ENCODE measurements around the gene GAB3. TPM values are rescaled to one million over a fixed set of nuclear protein-coding genes. Genes with fewer than 3 reads are reported as not detected.

The GAB3 gene
- total and polyA plus RNA-seq, 2 experiments from 2014 or later = 0.89 to 1.8 TPM

DNA sequence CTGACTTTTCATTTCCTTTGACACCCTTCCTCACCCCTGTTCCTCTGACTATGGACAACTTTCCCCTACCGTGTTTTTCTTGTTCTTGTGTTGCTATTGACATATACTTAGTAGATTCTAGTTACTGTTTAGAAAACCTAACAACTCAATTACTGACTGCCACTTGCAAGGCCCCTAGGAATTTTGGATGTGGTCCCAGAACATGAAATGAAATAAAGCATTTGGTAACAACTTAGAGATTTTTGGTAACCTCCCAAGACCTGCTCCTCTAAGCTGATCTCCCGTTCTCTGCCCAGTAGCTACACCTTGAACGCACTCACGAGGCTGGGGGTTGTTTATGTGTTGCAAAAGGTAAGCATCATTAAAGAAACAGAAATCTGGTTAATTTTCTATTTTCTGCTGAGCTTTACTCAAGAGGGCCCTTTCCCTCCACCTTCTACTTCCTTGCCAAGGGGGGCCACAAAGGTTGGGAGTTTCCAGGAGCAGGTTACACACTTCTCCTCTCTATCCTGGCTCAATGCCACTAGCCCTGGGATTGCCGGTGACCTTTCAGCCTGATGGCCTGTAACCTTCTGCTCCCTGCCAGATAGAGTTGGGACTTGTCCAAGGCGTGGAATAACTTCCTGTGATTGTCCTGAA is 20.5 kb downstream of the GAB3 start:
- H3K4me1 ChIP-seq (ENCODE audit: insufficient read depth) = no peaks in the 10 kb centered on the region
- no peak overlapping the region for H2AFZ ChIP-seq
- H3K4me3 Mint-ChIP-seq = no peak overlapping the region
- H3K27ac ChIP-seq (ENCODE audit: low read depth) = no peak overlapping the region
- H3K79me2 ChIP-seq (replicated peaks; ENCODE audit: insufficient read depth) = no peaks in the 10 kb centered on the region
- H3K4me3 ChIP-seq = no peak overlapping the region
- H3K27me3 Mint-ChIP-seq (ENCODE audit: insufficient read depth, low read depth, poor library complexity) = peaks cover 4% of the 10 kb centered on the region
- H3K27me3 ChIP-seq (ENCODE audit: insufficient read depth) = no peaks in the 10 kb centered on the region
- TF ChIP-seq STAT1 (IDR thresholded peaks at IDR 0.05; ENCODE audit: unreplicated experiment) = no peak
- TF ChIP-seq, protein P1, sequence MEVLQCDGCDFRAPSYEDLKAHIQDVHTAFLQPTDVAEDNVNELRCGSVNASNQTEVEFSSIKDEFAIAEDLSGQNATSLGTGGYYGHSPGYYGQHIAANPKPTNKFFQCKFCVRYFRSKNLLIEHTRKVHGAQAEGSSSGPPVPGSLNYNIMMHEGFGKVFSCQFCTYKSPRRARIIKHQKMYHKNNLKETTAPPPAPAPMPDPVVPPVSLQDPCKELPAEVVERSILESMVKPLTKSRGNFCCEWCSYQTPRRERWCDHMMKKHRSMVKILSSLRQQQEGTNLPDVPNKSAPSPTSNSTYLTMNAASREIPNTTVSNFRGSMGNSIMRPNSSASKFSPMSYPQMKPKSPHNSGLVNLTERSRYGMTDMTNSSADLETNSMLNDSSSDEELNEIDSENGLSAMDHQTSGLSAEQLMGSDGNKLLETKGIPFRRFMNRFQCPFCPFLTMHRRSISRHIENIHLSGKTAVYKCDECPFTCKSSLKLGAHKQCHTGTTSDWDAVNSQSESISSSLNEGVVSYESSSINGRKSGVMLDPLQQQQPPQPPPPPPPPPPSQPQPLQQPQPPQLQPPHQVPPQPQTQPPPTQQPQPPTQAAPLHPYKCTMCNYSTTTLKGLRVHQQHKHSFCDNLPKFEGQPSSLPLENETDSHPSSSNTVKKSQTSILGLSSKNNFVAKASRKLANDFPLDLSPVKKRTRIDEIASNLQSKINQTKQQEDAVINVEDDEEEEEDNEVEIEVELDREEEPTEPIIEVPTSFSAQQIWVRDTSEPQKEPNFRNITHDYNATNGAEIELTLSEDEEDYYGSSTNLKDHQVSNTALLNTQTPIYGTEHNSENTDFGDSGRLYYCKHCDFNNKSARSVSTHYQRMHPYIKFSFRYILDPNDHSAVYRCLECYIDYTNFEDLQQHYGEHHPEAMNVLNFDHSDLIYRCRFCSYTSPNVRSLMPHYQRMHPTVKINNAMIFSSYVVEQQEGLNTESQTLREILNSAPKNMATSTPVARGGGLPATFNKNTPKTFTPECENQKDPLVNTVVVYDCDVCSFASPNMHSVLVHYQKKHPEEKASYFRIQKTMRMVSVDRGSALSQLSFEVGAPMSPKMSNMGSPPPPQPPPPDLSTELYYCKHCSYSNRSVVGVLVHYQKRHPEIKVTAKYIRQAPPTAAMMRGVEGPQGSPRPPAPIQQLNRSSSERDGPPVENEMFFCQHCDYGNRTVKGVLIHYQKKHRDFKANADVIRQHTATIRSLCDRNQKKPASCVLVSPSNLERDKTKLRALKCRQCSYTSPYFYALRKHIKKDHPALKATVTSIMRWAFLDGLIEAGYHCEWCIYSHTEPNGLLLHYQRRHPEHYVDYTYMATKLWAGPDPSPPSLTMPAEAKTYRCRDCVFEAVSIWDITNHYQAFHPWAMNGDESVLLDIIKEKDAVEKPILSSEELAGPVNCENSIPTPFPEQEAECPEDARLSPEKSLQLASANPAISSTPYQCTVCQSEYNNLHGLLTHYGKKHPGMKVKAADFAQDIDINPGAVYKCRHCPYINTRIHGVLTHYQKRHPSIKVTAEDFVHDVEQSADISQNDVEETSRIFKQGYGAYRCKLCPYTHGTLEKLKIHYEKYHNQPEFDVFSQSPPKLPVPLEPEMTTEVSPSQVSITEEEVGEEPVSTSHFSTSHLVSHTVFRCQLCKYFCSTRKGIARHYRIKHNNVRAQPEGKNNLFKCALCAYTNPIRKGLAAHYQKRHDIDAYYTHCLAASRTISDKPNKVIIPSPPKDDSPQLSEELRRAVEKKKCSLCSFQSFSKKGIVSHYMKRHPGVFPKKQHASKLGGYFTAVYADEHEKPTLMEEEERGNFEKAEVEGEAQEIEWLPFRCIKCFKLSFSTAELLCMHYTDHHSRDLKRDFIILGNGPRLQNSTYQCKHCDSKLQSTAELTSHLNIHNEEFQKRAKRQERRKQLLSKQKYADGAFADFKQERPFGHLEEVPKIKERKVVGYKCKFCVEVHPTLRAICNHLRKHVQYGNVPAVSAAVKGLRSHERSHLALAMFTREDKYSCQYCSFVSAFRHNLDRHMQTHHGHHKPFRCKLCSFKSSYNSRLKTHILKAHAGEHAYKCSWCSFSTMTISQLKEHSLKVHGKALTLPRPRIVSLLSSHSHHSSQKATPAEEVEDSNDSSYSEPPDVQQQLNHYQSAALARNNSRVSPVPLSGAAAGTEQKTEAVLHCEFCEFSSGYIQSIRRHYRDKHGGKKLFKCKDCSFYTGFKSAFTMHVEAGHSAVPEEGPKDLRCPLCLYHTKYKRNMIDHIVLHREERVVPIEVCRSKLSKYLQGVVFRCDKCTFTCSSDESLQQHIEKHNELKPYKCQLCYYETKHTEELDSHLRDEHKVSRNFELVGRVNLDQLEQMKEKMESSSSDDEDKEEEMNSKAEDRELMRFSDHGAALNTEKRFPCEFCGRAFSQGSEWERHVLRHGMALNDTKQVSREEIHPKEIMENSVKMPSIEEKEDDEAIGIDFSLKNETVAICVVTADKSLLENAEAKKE (CRISPR knock-in tag; IDR thresholded peaks at IDR 0.05) = no peak
- TF ChIP-seq, protein P2, sequence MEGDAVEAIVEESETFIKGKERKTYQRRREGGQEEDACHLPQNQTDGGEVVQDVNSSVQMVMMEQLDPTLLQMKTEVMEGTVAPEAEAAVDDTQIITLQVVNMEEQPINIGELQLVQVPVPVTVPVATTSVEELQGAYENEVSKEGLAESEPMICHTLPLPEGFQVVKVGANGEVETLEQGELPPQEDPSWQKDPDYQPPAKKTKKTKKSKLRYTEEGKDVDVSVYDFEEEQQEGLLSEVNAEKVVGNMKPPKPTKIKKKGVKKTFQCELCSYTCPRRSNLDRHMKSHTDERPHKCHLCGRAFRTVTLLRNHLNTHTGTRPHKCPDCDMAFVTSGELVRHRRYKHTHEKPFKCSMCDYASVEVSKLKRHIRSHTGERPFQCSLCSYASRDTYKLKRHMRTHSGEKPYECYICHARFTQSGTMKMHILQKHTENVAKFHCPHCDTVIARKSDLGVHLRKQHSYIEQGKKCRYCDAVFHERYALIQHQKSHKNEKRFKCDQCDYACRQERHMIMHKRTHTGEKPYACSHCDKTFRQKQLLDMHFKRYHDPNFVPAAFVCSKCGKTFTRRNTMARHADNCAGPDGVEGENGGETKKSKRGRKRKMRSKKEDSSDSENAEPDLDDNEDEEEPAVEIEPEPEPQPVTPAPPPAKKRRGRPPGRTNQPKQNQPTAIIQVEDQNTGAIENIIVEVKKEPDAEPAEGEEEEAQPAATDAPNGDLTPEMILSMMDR (conservative IDR thresholded peaks at IDR 0.05; ENCODE audit: low read depth in 2 of 2) = no peak
- no peak for TF ChIP-seq POLR2AphosphoS5 (IDR thresholded peaks at IDR 0.05; ENCODE audit: low read depth)
- TF ChIP-seq CREB1 (CRISPR knock-in tag; IDR thresholded peaks at IDR 0.05; ENCODE audit: low read depth) = no peak
- TF ChIP-seq, protein P3, sequence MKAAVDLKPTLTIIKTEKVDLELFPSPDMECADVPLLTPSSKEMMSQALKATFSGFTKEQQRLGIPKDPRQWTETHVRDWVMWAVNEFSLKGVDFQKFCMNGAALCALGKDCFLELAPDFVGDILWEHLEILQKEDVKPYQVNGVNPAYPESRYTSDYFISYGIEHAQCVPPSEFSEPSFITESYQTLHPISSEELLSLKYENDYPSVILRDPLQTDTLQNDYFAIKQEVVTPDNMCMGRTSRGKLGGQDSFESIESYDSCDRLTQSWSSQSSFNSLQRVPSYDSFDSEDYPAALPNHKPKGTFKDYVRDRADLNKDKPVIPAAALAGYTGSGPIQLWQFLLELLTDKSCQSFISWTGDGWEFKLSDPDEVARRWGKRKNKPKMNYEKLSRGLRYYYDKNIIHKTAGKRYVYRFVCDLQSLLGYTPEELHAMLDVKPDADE (IDR thresholded peaks at IDR 0.05) = no peak
- H4K20me1 ChIP-seq (replicated peaks; ENCODE audit: insufficient read depth) = no peaks in the 10 kb centered on the region
- no peaks in the 10 kb centered on the region for H3F3A ChIP-seq (replicated peaks; ENCODE audit: low read depth)
- H3K9me2 ChIP-seq (ENCODE audit: insufficient read depth) = no peaks in the 10 kb centered on the region
- H3K27ac Mint-ChIP-seq = no peak overlapping the region
- H3K9me3 Mint-ChIP-seq = no peaks in the 10 kb centered on the region; the same call in 2 of the 3 replicates
- H3K36me3 ChIP-seq (ENCODE audit: insufficient read depth) = no peaks in the 10 kb centered on the region
- peaks cover 4% of the 10 kb centered on the region; the same call in 2 of the 3 replicates for H3K4me1 Mint-ChIP-seq
- ATAC-seq = no peak
- DNase-seq (ENCODE audit: low spot score) = no peak
- no peaks in the 10 kb centered on the region for H3K36me3 Mint-ChIP-seq (ENCODE audit: low read depth)
- no peak overlapping the region for H3K4me2 ChIP-seq
